ENCODE results near the gene MTHFD1L.

The MTHFD1L gene

GRCh38 chr6:150866147-150866990 is 867 bp downstream of the MTHFD1L start:
- peak; percentile 85 for DNase-seq

GRCh38 chr6:150866991-150867501 is 1.5 kb downstream of the MTHFD1L start:
- DNase-seq = no peak

GRCh38 chr6:150868759-150869158 is 3.3 kb downstream of the MTHFD1L start:
- no peak for DNase-seq

- no peak for DNase-seq
These were observed 8.7 kb downstream of the MTHFD1L start for GRCh38 chr6:150874179-150874578.

- DNase-seq = no peak
These were observed 10.3 kb downstream of the MTHFD1L start for GRCh38 chr6:150875841-150876240.

GRCh38 chr6:150876598-150876997 is 11.1 kb downstream of the MTHFD1L start:
- no peak for DNase-seq

GRCh38 chr6:150877928-150878327 is 12.4 kb downstream of the MTHFD1L start:
- DNase-seq = no peak

- DNase-seq = no peak
These were observed 13.1 kb downstream of the MTHFD1L start for GRCh38 chr6:150878347-150879213.

GRCh38 chr6:150880336-150880735 is 14.8 kb downstream of the MTHFD1L start:
- no peak for DNase-seq

GRCh38 chr6:150881911-150882481 is 16.5 kb downstream of the MTHFD1L start:
- DNase-seq = no peak

GRCh38 chr6:150883521-150883920 is 18.0 kb downstream of the MTHFD1L start:
- no peak for DNase-seq

- DNase-seq = no peak
These were observed 20.7 kb downstream of the MTHFD1L start for GRCh38 chr6:150886155-150886554.

- no peak for DNase-seq
These were observed 22.6 kb downstream of the MTHFD1L start for GRCh38 chr6:150887978-150888563.

GRCh38 chr6:150890346-150890745 is 24.8 kb downstream of the MTHFD1L start:
- DNase-seq = no peak

- DNase-seq = peak; percentile 51
These were observed 26.5 kb downstream of the MTHFD1L start for GRCh38 chr6:150891888-150892485.

- no peak for DNase-seq
These were observed 28.8 kb downstream of the MTHFD1L start for GRCh38 chr6:150894191-150894744.

GRCh38 chr6:150894935-150895552 is 29.5 kb downstream of the MTHFD1L start:
- DNase-seq = peak; percentile 16

GRCh38 chr6:150895928-150896632 is 30.6 kb downstream of the MTHFD1L start:
- no peak for DNase-seq

- DNase-seq = no peak
These were observed 32.0 kb downstream of the MTHFD1L start for GRCh38 chr6:150897400-150897943.

- DNase-seq = no peak
These were observed 33.1 kb downstream of the MTHFD1L start for GRCh38 chr6:150898399-150899170.

Measured in stimulated activated CD4-positive, alpha-beta T cell treated with anti-CD3 and anti-CD28 coated beads, Interleukin-4, amount 100 ng/mL, for 1 hour (primary cell).